IMR-90 (cell line): ENCODE data around the gene C10orf88.

ENCODE experiments used
- NFE2L2 ChIP-seq: fragments of 150-350 bp; IDR thresholded peaks from 2 replicates; pipeline ENCODE4 v1.6.1; 2016; ENCODE audit warnings: low read depth, mild to moderate bottlenecking, low read length
- POLR2A ChIP-seq: IDR thresholded peaks from 2 replicates; pipeline ENCODE4 v1.6.1; 2012; ENCODE audit warnings: mild to moderate bottlenecking, low read depth, low read length
- TF ChIP-seq, protein P1 (sequence below): conservative IDR thresholded peaks from 2 replicates; pipeline ENCODE4 v1.5.1; 2012; ENCODE audit warnings: mild to moderate bottlenecking, low read depth, low read length, improper control_type of control experiment

GRCh38 chr10:122968698-122969097 lies 14.7 kb upstream of the C10orf88 start:
- TF ChIP-seq, protein P1, sequence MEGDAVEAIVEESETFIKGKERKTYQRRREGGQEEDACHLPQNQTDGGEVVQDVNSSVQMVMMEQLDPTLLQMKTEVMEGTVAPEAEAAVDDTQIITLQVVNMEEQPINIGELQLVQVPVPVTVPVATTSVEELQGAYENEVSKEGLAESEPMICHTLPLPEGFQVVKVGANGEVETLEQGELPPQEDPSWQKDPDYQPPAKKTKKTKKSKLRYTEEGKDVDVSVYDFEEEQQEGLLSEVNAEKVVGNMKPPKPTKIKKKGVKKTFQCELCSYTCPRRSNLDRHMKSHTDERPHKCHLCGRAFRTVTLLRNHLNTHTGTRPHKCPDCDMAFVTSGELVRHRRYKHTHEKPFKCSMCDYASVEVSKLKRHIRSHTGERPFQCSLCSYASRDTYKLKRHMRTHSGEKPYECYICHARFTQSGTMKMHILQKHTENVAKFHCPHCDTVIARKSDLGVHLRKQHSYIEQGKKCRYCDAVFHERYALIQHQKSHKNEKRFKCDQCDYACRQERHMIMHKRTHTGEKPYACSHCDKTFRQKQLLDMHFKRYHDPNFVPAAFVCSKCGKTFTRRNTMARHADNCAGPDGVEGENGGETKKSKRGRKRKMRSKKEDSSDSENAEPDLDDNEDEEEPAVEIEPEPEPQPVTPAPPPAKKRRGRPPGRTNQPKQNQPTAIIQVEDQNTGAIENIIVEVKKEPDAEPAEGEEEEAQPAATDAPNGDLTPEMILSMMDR: no peak
- TF ChIP-seq POLR2A (no peak), NFE2L2 (no peak)
